GM06990 (cell line): ENCODE results near the gene IFNE.

Source experiments
- DNase-seq: peaks from one replicate; pipeline ENCODE4 v3.0.0-alpha.2; 2011; ENCODE audit not compliant: insufficient read length; ENCODE audit errors: extremely low read depth
- H3K27me3 ChIP-seq: replicated peaks from 2 replicates; pipeline ENCODE4 v1.6.0; 2011; ENCODE audit warnings: low read length; ENCODE audit not compliant: control insufficient read depth, insufficient read depth
- H3K36me3 ChIP-seq: 2 replicates; pipeline ENCODE4 v1.5.1; 2011; ENCODE audit warnings: low read length; ENCODE audit not compliant: control insufficient read depth, insufficient read depth
- H3K4me3 ChIP-seq: replicated peaks from 2 replicates; pipeline ENCODE4 v1.5.1; 2011; ENCODE audit warnings: low read depth, mild to moderate bottlenecking, control low read depth, low read length
- TF ChIP-seq, protein P1 (sequence below): IDR thresholded peaks from 2 replicates; pipeline ENCODE4 v1.5.1; 2011; ENCODE audit warnings: low read length, control low read depth, mild to moderate bottlenecking, inconsistent platforms; ENCODE audit not compliant: insufficient read depth, poor library complexity, severe bottlenecking

Gene IFNE

DNA sequence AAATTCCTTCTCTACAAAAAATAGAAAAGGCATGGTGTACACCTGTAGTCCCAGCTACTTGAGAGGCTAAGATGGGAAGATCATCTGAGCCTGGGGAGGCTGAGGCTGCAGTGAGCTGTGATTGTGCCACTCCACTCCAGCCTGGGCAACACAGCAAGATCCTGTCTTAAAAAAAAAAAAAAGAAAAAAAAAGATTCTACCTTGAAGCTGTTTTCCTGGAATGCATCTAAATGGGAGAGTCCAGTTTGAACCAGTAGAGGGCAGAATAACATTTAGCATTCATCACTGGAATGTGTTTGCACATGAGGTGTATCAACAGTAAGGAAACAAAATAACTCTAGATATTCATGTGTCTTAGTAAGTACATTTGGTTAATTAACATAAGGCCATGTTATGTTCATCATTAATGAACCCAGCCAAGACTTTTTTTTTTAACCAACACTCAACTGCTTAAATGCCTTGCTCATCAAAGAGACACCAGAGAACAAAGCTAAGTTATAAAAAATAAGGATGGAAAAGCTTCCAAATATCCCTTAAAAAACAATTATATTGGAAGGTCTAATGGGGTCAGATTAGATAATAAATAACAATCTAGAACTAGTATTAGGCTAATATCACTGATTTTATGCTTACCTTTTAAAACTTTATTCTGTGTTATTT lies 16.1 kb downstream of the IFNE start:
- Histone ChIP-seq H3K36me3 (no peaks in the 10 kb centered on the region), H3K4me3 (no peak overlapping the region), H3K27me3 (no peaks in the 10 kb centered on the region)
- TF ChIP-seq, protein P1, sequence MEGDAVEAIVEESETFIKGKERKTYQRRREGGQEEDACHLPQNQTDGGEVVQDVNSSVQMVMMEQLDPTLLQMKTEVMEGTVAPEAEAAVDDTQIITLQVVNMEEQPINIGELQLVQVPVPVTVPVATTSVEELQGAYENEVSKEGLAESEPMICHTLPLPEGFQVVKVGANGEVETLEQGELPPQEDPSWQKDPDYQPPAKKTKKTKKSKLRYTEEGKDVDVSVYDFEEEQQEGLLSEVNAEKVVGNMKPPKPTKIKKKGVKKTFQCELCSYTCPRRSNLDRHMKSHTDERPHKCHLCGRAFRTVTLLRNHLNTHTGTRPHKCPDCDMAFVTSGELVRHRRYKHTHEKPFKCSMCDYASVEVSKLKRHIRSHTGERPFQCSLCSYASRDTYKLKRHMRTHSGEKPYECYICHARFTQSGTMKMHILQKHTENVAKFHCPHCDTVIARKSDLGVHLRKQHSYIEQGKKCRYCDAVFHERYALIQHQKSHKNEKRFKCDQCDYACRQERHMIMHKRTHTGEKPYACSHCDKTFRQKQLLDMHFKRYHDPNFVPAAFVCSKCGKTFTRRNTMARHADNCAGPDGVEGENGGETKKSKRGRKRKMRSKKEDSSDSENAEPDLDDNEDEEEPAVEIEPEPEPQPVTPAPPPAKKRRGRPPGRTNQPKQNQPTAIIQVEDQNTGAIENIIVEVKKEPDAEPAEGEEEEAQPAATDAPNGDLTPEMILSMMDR, result peak; percentile 60
- DNase-seq, result no peak

DNA sequence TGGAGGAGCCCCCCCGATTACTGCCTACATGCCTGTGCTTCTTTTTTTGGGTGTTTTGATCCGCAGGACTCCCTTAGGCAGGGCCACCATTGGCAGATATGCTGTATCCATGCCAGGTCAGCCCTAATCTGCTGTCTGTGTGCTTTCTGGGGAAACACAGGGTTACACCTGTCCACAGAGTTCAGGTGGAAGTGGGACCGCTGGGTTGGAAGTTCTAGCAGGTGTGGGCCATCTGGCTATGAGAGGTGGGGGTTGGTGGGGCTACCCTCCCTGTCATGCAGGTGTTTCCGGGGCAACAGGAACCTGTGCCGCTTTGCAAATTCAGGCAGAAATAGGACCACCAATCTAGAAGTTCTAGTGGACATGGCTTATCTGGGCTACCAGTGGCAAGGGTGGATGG lies 17.0 kb downstream of the IFNE start:
- no peak for DNase-seq
- Histone ChIP-seq H3K27me3 (no peaks in the 10 kb centered on the region), H3K4me3 (no peak overlapping the region), H3K36me3 (no peaks in the 10 kb centered on the region)
- TF ChIP-seq, protein P1, result no peak

DNA sequence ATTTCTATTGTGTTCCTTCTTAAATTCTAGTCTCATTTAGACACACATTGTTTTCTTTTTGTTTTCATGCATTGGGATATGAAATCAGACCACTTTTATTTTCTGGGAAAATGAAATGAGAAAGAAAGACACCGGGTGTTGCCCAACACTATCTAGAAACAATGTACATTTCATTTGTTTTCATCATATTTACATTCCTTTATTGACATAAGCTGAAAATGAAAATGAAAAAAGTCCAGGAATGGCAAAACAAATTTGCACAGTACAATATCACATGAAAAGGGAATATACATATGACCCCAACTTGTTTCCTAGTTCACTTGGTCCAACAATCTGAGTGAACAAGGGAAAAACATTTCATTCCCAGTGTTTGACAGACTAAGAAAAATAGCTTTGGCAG lies 20.7 kb downstream of the IFNE start:
- no peaks in the 10 kb centered on the region for H3K27me3 ChIP-seq
- TF ChIP-seq, protein P1, result no peak
- no peak for DNase-seq
- no peak overlapping the region for H3K4me3 ChIP-seq
- H3K36me3 ChIP-seq, result no peaks in the 10 kb centered on the region

DNA sequence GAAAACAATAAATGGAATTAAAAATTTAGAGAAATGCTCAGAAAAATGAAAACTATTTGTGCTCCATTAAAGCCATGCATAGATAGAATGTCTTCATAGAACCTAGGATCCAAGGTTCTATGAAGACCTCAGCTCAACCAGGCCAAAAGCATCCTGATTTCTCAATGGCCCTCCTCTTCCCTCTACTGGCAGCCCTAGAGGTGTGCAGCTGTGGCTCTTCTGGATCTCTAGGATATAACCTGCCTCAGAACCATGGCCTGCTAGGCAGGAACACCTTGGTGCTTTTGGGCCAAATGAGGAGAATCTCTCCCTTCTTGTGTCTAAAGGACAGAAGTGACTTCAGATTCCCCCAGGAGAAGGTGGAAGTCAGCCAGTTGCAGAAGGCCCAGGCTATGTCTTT lies 26.8 kb downstream of the IFNE start:
- Histone ChIP-seq H3K36me3 (no peaks in the 10 kb centered on the region), H3K27me3 (no peaks in the 10 kb centered on the region), H3K4me3 (no peak overlapping the region)
- TF ChIP-seq, protein P1, result peak; percentile 81
- DNase-seq, result no peak

DNA sequence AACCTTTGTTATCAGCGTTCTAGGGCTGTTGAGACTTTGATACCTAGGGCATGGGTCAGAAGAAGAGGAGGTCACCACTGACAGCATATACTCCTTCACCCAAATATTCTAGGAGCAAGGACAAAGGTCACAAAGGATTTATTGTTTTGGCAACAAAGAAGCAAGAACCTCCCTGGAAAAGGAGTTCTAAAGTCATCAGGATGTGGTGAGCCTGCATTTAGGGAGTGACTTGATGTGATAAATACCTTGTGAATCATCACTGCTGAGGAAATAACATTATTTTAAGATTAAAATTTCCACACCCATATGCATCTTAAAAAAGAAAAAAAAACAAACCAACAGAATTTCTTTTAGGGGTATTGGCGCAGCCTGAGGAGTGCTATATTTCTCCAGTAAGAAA lies 28.0 kb downstream of the IFNE start:
- Histone ChIP-seq H3K27me3 (no peaks in the 10 kb centered on the region), H3K36me3 (no peaks in the 10 kb centered on the region), H3K4me3 (no peak overlapping the region)
- DNase-seq, result no peak
- TF ChIP-seq, protein P1, result no peak

DNA sequence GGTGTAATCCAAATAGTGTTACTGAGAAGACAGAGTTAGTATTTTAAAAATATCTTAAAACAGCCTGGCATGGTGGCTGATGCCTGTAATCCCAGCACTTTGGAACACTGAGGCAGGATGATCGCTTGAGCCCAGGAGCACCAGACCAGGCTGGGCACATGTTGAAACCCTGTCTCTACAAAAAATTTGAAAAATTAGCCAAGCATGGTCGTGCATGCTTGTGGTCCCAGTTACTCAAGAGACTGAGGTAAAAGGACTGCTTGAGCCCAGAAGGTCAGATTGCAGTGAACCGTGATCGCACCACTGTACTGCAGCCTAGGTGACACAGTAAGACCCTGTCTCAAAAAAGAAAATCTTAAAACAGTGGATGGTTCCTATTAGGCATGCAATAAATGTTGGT lies 29.4 kb downstream of the IFNE start:
- TF ChIP-seq, protein P1, result no peak
- DNase-seq, result no peak
- Histone ChIP-seq H3K4me3 (no peak overlapping the region), H3K36me3 (no peaks in the 10 kb centered on the region), H3K27me3 (no peaks in the 10 kb centered on the region; the same call in 1 of the 2 replicates)
